Measurements from ENCODE around the gene RAB3A.

The RAB3A gene

GRCh38 chr19:18194554-18195238 is 9.1 kb downstream of the RAB3A start (continued):
- TF ChIP-seq SCRT2 (tag by site-specific recombination; IDR thresholded peaks at IDR 0.05) (no peak), SCRT1 (tag by site-specific recombination; IDR thresholded peaks at IDR 0.05; ENCODE audit: borderline replicate concordance) (no peak), ZNF837 (tag by site-specific recombination; IDR thresholded peaks at IDR 0.05) (no peak), GLIS2 (tag by site-specific recombination; IDR thresholded peaks at IDR 0.05) (peak; percentile 69), ZNF843 (tag by site-specific recombination; IDR thresholded peaks at IDR 0.05) (no peak), EGR2 (tag by site-specific recombination; IDR thresholded peaks at IDR 0.05; ENCODE audit: low read depth) (peak; percentile 50), ZNF311 (tag by site-specific recombination; IDR thresholded peaks at IDR 0.05; ENCODE audit: borderline replicate concordance) (no peak), BCL11A (tag by site-specific recombination; IDR thresholded peaks at IDR 0.05; ENCODE audit: low read depth) (no peak), ZNF701 (tag by site-specific recombination; IDR thresholded peaks at IDR 0.05) (no peak), PRDM1 (tag by site-specific recombination; IDR thresholded peaks at IDR 0.05) (peak; percentile 39; the same call in 1 of the 2 replicates), ZNF677 (tag by site-specific recombination; IDR thresholded peaks at IDR 0.05) (no peak), SP3 (tag by site-specific recombination; IDR thresholded peaks at IDR 0.05) (peak; percentile 47; the same call in 1 of the 2 replicates), KLF16 (tag by site-specific recombination; IDR thresholded peaks at IDR 0.05) (peak; percentile 56), GLIS1 (tag by site-specific recombination; IDR thresholded peaks at IDR 0.05) (peak; percentile 92)
- TF ChIP-seq, protein P1, sequence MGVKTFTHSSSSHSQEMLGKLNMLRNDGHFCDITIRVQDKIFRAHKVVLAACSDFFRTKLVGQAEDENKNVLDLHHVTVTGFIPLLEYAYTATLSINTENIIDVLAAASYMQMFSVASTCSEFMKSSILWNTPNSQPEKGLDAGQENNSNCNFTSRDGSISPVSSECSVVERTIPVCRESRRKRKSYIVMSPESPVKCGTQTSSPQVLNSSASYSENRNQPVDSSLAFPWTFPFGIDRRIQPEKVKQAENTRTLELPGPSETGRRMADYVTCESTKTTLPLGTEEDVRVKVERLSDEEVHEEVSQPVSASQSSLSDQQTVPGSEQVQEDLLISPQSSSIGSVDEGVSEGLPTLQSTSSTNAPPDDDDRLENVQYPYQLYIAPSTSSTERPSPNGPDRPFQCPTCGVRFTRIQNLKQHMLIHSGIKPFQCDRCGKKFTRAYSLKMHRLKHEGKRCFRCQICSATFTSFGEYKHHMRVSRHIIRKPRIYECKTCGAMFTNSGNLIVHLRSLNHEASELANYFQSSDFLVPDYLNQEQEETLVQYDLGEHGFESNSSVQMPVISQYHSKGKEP (tag by site-specific recombination; IDR thresholded peaks at IDR 0.05), result no peak

- ChIA-PET POLR2A (interaction anchor here (0.6 kb wide), 2 partner anchors 21 to 170 kb away, joined by 3 to 5 read pairs; no protein-coding TSS in a partner anchor), CTCF (interaction anchor here (1.3 to 1.4 kb wide), 2 partner anchors 26 to 61 kb away, joined by 3 to 4 read pairs; a partner anchor contains a TSS)
- no peaks in the 10 kb centered on the region for H3K4me1 ChIP-seq (ENCODE audit: control insufficient read depth, insufficient read depth, low read length)
- H3K9me3 ChIP-seq (ENCODE audit: control insufficient read depth, insufficient read depth, low read depth, low read length), result no peaks in the 10 kb centered on the region
- peak overlapping the region; percentile 76; the same call in 1 of the 2 replicates for H3K4me3 ChIP-seq (ENCODE audit: low read depth, low read length)
- no peak overlapping the region for H3K27ac ChIP-seq (ENCODE audit: extremely low read depth, low read depth, low read length)
- no peak for TF ChIP-seq ZNF280D (tag by site-specific recombination; IDR thresholded peaks at IDR 0.05)
- TF ChIP-seq, protein P2, sequence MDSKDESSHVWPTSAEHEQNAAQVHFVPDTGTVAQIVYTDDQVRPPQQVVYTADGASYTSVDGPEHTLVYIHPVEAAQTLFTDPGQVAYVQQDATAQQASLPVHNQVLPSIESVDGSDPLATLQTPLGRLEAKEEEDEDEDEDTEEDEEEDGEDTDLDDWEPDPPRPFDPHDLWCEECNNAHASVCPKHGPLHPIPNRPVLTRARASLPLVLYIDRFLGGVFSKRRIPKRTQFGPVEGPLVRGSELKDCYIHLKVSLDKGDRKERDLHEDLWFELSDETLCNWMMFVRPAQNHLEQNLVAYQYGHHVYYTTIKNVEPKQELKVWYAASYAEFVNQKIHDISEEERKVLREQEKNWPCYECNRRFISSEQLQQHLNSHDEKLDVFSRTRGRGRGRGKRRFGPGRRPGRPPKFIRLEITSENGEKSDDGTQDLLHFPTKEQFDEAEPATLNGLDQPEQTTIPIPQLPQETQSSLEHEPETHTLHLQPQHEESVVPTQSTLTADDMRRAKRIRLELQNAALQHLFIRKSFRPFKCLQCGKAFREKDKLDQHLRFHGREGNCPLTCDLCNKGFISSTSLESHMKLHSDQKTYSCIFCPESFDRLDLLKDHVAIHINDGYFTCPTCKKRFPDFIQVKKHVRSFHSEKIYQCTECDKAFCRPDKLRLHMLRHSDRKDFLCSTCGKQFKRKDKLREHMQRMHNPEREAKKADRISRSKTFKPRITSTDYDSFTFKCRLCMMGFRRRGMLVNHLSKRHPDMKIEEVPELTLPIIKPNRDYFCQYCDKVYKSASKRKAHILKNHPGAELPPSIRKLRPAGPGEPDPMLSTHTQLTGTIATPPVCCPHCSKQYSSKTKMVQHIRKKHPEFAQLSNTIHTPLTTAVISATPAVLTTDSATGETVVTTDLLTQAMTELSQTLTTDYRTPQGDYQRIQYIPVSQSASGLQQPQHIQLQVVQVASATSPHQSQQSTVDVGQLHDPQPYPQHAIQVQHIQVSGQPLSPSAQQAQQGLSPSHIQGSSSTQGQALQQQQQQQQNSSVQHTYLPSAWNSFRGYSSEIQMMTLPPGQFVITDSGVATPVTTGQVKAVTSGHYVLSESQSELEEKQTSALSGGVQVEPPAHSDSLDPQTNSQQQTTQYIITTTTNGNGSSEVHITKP (tag by site-specific recombination; IDR thresholded peaks at IDR 0.05), result 0 out of 2 replicates have a peak, but pooled peaks have one; percentile 24
- peaks cover 0 to 24% of the 10 kb centered on the region in 2 experiments; a peak in 2 of 3 replicates for H3K36me3 ChIP-seq (ENCODE audit: control insufficient read depth in 2 of 2, insufficient read depth in 1 of 2, low read length in 2 of 2)
Measured at GRCh38 chr19:18194181-18194530, 9.7 kb downstream of the RAB3A start.

Measured in HEK293 (cell line).